Activated T-helper 1 cell treated with Interleukin-2 at 50 U/mL for 16 hours (primary cell): ENCODE data around the gene ZNF609.

Experiments used
- DNase-seq: peaks from one replicate; pipeline ENCODE4 v3.0.0-alpha.2; 2020; ENCODE audit warnings: low read depth

The ZNF609 gene

GRCh38 chr15:64460206-64460723 is at the start of gene ZNF609:
Gene ZNF609, plus strand, starts transcription at chr15:64460578. Its CDS starts 38,842 bp downstream, at chr15:64499420.
- peak; percentile 75 for DNase-seq

DNA sequence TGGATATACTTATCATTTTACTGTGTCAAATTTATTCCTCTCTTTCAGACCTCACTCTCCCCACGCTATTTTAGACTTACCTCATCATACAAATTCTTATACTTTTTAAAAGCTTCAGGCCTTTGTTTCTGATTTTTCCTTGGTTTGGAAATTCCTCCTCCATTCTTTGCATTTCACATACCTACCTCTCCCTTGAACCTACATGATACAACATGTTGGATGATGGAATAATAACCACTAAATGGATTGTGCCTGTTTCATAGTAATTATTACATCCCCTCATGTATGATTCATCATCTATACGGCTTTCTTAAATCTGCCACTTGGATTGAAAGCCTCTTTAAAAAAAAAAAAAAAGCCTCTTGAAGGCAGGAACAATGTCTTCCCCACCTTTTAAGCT is 48.2 kb upstream of the ZNF609 start:
- DNase-seq: no peak

DNA sequence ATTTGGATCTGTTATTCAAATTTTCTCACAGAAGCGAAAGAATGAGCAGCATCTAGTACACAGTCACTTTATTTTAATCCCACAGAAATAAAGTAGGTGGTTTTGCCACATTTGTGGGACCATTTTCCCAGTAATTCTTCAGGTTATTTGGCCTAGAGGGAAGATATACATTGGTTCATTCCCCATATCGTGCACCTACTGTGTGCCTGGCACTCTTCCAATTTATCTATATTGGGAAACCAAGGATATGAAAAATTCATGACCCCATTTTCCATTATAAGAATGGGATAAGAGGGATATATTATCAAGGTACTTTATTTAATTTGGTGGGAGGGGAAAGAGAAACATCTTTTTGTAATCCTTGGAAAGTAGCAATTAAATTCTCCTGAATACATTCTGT is 37.7 kb upstream of the ZNF609 start:
- no peak for DNase-seq

DNA sequence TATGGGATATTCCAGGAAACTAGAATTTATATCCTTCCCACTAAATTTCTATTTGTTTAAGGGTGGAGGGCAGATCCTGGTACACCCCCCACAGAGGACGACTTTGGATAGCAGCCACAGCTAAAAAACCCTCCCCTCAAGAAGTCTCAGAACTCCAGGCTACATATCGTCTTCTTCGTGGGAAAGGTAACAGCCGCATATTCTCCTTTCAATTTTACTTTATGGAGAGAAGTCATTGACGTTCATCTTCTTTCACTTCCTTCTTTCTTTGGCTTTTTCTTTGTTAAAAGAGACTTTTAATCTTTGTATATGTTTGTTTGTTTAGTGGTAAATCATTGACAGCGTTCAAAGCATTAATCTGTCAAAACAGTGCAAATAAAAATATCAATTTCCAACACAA is 36.4 kb upstream of the ZNF609 start:
- DNase-seq: no peak

DNA sequence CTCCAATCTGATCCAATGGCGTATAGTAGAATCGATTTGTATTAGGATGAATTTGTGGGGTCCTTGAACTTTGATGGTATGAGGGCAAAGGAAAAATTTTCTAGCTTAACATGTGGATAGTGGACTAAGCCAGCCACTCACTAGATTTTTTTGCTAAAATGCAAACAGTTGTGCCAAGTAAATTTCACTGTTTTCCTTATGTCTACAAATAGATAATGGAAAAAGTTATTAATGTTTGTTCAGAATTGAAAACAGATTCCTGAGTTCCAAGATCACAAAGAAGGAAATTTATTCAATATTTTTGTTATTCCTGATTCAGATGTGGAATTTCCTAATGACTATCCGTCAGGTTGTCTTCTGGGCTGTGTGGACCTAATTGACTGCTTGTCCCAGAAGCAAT is 35.2 kb upstream of the ZNF609 start:
- DNase-seq: no peak

DNA sequence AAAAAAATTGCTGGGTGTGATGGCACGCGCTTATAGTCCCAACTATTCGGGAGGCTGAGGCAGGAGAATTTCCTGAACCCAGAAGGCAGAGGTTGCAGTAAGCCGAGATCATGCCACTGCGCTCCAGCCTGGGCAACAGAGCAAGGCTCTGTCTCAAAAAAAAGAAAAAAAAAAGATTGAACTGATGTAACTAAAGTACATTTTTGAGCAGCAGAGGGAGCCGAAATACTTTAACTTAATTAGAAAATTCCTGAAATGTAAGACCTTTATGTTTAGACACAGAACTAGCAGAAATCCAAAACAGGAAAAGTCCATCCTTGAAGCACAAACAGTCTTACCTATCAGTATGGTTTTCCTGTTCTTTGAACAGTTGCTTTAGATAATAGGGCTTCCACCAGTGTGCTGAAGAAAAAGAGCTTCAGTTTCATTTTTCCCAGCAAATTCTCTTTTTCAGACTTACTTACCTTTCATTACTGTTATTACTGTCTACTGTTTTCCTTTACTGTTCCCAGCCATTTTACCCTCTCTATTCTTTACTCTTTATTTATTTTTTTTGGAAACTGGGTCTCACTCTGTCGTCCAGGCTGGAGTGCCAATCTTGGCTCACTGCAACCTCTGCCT is 33.4 kb upstream of the ZNF609 start:
- no peak for DNase-seq

GRCh38 chr15:64429448-64429847 is 30.9 kb upstream of the ZNF609 start:
- no peak for DNase-seq

DNA sequence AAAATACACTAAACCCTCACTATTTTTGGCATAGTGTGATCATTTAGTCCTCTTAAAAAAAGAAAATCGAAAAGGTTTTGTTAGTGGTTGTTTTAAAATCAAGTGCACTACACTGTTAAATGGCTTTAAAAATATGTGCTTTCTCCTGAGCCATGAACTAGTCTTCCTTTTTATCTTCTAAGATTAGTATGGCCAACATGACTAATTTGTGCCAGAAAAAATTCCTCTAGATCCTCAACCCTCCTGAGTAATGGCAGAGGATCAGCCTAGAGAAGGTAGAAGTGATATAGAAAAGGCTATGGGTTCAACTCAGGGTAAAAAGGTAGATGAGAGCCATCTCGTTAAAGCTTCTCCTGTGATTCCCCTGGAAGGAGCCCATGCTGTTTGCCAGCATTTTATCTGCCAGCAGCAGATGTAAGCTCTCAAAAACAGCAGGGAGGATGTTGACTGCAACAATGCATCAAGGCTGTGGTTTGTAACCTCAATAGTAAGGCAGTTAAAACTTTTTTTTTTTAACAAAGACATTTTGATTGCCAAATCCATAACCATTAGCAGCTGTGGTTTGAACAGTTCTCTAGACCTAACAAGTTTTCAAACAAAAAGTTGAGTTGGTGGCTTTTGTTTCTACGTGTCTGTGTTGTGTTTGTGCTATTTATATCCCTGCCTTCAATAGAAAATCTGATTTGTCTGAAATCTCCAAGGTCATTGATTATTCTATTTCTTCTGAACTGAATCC is 30.2 kb upstream of the ZNF609 start:
- peak; percentile 20 for DNase-seq

DNA sequence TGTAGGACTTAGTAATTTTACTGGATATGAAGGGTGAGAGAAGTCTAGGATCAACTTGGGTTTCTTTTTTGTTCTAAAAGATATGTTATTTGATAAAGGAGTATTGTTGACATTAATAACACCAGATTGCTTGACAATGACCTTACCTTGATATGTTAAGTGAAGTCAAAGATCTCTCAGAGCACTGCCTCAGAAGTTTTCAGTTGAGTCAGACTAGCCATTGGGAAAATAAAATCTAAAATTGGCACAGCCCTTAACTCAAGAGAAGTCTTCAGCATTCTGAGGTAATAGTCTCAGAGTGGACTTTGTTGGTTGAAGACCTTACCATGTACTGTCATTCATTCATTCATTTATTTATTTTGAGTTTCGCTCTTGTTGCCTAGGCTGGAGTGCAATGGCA is 22.4 kb upstream of the ZNF609 start:
- no peak for DNase-seq

DNA sequence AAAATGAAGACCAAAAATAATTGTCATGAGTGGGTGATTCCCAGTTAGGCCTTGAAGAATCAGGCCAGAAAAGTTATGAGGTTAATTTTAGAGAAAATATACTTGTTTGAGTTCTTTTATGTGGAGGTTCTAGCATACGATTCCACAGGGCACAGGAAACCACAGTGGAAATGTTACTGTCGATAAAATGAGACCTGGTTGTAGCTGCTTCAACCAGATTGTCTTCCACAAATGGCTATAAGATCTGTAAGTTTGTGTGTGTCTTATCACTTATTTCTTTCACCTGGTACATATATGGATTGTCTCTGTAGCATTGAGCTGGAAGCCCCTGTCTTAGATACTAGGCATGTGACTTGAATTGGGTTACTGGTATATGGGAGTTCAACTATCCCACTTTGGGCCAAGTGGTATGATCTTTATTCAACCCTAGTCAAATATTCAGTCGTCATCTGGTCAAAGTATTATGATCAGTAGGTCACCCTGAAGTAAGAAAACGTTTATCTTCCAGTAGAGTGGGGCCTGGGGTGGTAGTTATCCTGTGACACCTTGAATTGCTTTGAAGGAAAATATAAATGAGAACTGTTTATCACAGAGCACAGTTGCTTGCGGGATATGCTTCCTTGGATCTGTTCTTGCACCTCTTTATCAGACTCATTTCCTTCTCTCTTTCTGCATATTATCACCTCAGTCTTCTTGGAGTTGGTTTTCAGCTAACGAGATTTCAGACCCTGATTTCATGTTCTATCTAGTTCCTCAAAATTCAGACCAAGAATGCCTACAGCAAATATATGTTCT is 21.5 kb upstream of the ZNF609 start:
- DNase-seq: no peak

- DNase-seq: no peak
Measured at GRCh38 chr15:64441852-64442251, 18.5 kb upstream of the ZNF609 start.

GRCh38 chr15:64443016-64443415 is 17.4 kb upstream of the ZNF609 start:
- DNase-seq: no peak

DNA sequence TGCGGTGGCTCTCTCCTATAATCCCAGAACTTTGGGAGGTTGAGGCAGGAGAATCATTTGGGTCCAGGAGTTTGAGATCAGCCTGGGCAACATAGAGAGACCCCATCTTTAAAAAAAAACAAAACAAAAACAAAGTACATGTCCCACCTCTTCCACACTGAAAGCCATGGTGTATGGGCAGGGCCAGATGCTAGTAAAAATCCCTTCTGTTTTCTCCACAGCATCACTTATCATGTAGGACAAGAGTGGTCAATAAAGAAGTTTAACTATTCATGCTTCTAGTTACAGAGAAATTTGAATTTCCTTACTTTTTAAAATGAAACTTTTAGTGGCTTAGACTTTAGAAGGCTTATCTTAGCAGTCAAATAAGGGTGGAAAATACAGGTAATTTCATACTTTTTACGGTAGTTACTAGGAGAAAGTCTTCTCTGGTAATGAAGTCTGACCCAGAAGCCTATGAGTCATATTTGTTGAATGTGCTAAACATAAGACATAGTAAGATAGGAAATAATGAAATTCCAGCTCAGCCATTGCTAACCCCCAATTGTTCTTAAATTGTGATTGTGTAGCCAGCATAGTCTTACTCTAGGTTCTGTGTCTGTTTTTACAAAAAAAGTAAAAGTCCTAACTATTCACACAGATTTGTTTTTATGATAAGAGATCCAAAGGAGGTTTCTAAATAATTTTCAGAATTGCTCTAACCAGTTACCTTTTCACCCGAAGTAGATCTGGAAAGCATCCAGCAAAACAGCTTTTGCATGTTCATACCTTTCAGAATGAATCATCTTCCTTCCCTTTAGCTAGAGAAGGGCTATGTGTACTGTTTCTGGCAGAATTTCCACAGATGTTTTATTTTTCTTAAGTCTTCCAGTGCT is 16.4 kb upstream of the ZNF609 start:
- DNase-seq: no peak

GRCh38 chr15:64444836-64445235 is 15.5 kb upstream of the ZNF609 start:
- no peak for DNase-seq

DNA sequence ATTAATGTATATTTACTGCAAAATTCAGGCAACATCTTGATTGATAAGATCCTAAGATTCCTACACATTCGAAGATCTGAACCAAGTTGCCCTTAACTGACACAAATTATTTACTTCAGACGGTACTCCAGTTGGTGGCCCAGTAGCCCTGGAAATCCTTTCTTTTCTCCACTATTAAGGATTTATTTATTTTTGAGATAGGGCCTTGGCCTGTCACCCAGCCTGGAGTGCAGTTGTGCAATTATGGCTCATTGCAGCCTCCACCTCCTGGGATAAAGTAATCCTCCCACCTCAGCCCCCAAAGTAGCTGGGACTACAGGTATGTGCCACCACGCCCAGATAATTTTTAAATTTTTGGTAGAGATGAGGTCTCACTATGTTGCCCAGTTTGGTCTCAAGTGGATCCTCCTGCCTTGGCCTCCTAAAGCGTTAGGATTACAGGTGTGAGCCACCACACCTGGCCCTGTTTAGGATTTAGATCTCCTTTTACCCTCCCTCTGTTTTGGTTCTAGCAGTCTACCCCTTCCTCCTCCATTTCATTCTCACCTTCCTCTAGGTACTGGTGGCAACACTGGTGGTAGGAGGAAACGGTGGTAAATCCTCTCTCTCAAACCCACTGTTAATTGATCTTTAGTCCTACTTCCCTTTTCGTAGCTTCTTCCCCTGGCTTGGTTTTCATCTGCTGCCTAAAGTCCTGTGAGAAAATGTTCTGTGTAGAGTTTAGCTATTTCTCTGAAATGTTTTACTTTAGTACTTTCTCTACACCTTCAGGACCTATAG is 12.7 kb upstream of the ZNF609 start:
- DNase-seq: no peak

DNA sequence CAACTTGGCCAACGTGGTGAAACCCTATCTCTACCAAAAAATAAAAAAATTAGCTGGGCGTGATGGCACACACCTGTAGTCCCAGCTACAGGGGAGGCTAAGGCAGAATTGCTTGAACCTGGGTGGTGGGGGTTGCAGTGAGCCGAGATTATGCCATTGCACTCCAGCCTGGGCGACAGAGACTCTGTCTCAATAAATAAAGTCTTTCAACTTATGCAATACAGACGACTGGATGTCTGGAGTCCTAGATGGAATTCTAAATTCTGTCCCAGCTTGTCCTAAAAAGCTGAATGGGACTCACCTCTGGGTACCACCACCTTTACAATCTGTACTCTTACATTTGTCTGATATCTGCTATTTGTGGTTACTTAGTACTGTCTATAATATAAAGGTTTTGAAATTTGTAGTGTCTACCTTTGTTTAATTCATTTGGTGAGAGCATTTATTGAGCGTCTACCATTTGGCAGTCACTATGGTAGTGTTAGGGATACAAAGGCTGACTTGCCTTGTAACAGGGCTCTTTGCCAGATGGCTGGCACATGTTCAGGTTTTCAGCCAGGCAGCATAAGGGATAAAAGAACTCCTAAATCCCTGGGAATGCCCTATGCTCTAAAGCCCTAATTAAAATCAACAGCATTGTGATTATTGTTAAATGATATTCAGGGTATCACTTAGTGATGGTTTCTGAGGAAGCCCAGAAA is 7.2 kb upstream of the ZNF609 start:
- no peak for DNase-seq

DNA sequence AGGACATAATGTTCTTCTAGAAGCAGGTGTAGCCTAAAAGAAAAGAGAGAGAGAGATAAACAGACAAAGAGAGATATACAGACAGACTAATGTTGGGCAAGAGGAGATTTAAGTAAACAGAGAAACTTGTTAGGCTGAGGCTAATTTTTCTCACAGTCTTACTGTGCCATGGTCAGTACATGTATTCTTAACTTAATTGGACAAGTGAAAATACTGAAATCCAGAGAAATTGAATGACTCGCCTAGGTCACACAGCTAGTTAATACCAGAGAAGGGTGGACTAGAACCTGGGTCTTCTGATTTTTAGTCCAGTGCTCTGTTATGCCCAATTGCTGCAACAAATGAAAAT is 6.7 kb upstream of the ZNF609 start:
- DNase-seq: no peak

GRCh38 chr15:64454282-64454681 is 6.1 kb upstream of the ZNF609 start:
- DNase-seq: no peak

GRCh38 chr15:64455961-64456371 is 4.4 kb upstream of the ZNF609 start:
- no peak for DNase-seq

- DNase-seq: no peak
Measured at GRCh38 chr15:64456634-64457108, 3.7 kb upstream of the ZNF609 start.
